Kidney (tissue), 14 donors: Measurements from ENCODE around the gene SLC35A4. TPM values are rescaled to one million over a fixed set of nuclear protein-coding genes. Genes with fewer than 3 reads are reported as not detected.

Source experiments
- DNase-seq, 5 donors: peaks; one replicate each; pipeline ENCODE4 v3.0.0-alpha.2; 2013 to 2020
- FAIRE-seq: peaks from 2 replicates; lab custom pipeline; 2012; peaks lifted over from hg19 to GRCh38; lab: Jason Lieb, UNC
- H3K27ac ChIP-seq, 2 donors: one replicate each; pipeline ENCODE4 v1.7.0; 2013; ENCODE audit warnings: low read depth in 2 of 2, low read length in 2 of 2, inconsistent platforms in 1 of 2
- H3K27me3 ChIP-seq: one replicate; pipeline ENCODE4 v1.7.1; 2013; ENCODE audit warnings: low read length, inconsistent platforms; ENCODE audit not compliant: control insufficient read depth, insufficient read depth
- H3K36me3 ChIP-seq, 3 donors: one replicate each; pipeline versions ENCODE4 v1.7.0 to v1.7.1; 2013; ENCODE audit warnings: low read length in 3 of 3, control low read depth in 1 of 3, inconsistent platforms in 1 of 3; ENCODE audit not compliant: insufficient read depth in 3 of 3, control insufficient read depth in 2 of 3
- H3K4me1 ChIP-seq, 3 donors: one replicate each; pipeline versions ENCODE4 v1.7.0 to v1.7.1; 2013; ENCODE audit warnings: low read length in 3 of 3, inconsistent platforms in 1 of 3, low read depth in 1 of 3; ENCODE audit not compliant: control insufficient read depth in 2 of 3, insufficient read depth in 2 of 3
- H3K4me3 ChIP-seq, 3 donors: one replicate each; pipeline versions ENCODE4 v1.7.0 to v1.8.1; 2013; ENCODE audit warnings: low read length in 3 of 3, control low read depth in 1 of 3, inconsistent platforms in 1 of 3
- H3K9ac ChIP-seq, 3 donors: one replicate each; pipeline versions ENCODE4 v1.7.0 to v1.7.1; 2013; ENCODE audit warnings: low read length in 3 of 3, control low read depth in 1 of 3, inconsistent platforms in 1 of 3
- H3K9me3 ChIP-seq, 3 donors: one replicate each; pipeline versions ENCODE4 v1.7.0 to v1.7.1; 2013; ENCODE audit warnings: low read length in 3 of 3, control low read depth in 1 of 3, inconsistent platforms in 1 of 3; ENCODE audit not compliant: control insufficient read depth in 2 of 3, insufficient read depth in 1 of 3
- intact Hi-C: fragments of 100-400 bp; cut with DNase I; formaldehyde crosslinking; loops from one replicate; pipeline ENCODE4 v1.11.1; 2022
- polyA plus RNA-seq: library from polyadenylated mRNA; stranded (reverse); fragments of 350-450 nt; fragmentation: Illumina TruSeq; extraction: RNeasy Lipid Tissue Mini Kit (QIAGEN cat#74804); gene quantifications from one replicate; pipeline ENCODE4 v1.2.3, GENCODE V29; 2014; ENCODE audit warnings: low read depth, low replicate concordance; ENCODE audit not compliant: insufficient read depth
- total RNA-seq: library from RNA; stranded (reverse); fragmentation: NEBNext Ultra II Directional; extraction: Animal tissue kit (Norgen Biotek cat#: 25700); gene quantifications from one replicate; pipeline ENCODE4 v1.2.1, GENCODE V29; 2021
- TF ChIP-seq, protein P1 (sequence below): IDR thresholded peaks from 3 replicates; pipeline ENCODE4 v1.5.1; 2012; ENCODE audit warnings: mild to moderate bottlenecking, moderate library complexity, borderline replicate concordance; ENCODE audit not compliant: insufficient read depth; ENCODE audit errors: extremely low read depth
- donor health status: control.
- donor health status: control.
- donor health status: control.
- donor health status: control.
- donor health status: control.
- donor health status: DM: yes; HTN: yes; CAD: no.
- donor health status: Normal renal cell carcinoma (clear cell type).

SLC35A4 gene
- total and polyA plus RNA-seq, 2 donors from 2014 or later = 71.2 to 89.9 TPM

DNA sequence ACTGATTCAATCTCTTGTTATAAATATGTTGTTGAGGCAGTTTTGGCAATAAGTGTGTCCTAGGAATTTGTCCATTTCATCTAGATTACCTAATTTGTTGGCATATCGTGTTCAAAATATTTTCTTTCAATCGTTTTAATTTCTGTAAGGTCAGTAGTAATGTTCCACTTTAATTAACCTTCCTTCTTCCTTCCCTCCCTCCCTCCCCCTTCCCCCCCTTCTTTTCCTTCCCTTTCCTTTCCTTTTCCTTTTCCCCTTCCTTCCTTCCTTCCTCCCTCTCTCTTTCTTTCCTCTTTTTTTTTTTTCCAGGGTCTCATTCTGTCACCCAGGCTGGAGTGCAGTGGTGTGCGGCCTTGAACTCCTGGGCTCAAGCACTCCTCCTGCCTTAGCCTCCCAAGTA lies 41.3 kb downstream of the SLC35A4 start:
- intact Hi-C loops = no loop called here
- Histone ChIP-seq H3K36me3 (no peaks in the 10 kb centered on the region), H3K9me3 (no peaks in the 10 kb centered on the region), H3K27me3 (no peaks in the 10 kb centered on the region), H3K4me1 (no peaks in the 10 kb centered on the region), H3K27ac (no peak overlapping the region), H3K9ac (no peak overlapping the region), H3K4me3 (no peak overlapping the region)
- no peak for FAIRE-seq
- no peak for DNase-seq
- TF ChIP-seq, protein P1, sequence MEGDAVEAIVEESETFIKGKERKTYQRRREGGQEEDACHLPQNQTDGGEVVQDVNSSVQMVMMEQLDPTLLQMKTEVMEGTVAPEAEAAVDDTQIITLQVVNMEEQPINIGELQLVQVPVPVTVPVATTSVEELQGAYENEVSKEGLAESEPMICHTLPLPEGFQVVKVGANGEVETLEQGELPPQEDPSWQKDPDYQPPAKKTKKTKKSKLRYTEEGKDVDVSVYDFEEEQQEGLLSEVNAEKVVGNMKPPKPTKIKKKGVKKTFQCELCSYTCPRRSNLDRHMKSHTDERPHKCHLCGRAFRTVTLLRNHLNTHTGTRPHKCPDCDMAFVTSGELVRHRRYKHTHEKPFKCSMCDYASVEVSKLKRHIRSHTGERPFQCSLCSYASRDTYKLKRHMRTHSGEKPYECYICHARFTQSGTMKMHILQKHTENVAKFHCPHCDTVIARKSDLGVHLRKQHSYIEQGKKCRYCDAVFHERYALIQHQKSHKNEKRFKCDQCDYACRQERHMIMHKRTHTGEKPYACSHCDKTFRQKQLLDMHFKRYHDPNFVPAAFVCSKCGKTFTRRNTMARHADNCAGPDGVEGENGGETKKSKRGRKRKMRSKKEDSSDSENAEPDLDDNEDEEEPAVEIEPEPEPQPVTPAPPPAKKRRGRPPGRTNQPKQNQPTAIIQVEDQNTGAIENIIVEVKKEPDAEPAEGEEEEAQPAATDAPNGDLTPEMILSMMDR = no peak

DNA sequence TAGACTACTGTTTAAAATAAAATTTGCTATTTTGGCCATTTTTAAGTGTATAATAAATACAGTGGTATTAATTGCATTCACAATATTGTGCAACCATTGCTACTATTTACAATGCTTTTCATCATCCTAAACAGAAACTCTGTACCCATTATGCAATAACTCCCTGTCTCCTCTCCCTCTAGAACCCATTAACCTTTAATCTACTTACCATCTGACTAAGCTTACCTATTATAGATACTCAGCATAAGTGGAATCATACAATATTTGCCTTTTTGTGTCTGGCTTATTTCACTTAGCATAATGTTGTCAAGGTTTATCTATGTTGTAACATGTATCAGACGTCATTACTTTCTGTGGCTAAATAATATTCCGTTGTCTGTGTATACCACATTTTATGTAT lies 42.4 kb downstream of the SLC35A4 start:
- Histone ChIP-seq H3K36me3 (no peaks in the 10 kb centered on the region), H3K27ac (no peak overlapping the region), H3K4me3 (no peak overlapping the region), H3K4me1 (no peaks in the 10 kb centered on the region), H3K9ac (no peak overlapping the region), H3K27me3 (no peaks in the 10 kb centered on the region), H3K9me3 (no peaks in the 10 kb centered on the region)
- FAIRE-seq (no peak), DNase-seq (no peak)
- TF ChIP-seq, protein P1 = no peak
- intact Hi-C loops = no loop called here

- Histone ChIP-seq H3K4me1 (no peaks in the 10 kb centered on the region), H3K9ac (no peak overlapping the region), H3K27me3 (no peaks in the 10 kb centered on the region), H3K9me3 (no peaks in the 10 kb centered on the region), H3K27ac (no peak overlapping the region), H3K4me3 (no peak overlapping the region), H3K36me3 (no peaks in the 10 kb centered on the region)
- TF ChIP-seq, protein P1 = no peak
- DNase-seq (no peak), FAIRE-seq (no peak)
- intact Hi-C loops = no loop called here
Measured at GRCh38 chr5:140608722-140609121, 44.1 kb downstream of the SLC35A4 start.

DNA sequence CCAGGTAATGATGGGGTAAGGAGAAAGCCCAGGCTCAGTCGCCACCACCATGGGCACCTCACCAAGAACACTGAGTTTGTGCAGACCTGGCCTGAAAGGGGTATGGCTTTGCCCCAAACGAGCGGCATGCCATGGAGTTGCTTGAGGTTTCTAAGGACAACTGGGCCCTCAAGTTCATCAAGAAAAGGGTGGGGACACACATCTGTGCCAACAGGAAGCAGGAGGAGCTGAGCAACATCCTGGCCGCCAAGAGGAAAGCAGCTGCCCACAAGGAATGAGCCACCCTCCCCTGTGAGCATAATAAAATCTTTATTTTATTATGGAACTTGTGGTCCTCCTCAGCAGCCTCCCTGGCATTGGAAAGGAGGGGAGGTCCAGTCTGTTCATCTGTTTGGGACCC lies 44.5 kb downstream of the SLC35A4 start:
- no peaks in the 10 kb centered on the region for H3K36me3 ChIP-seq
- H3K4me1 ChIP-seq = no peaks in the 10 kb centered on the region
- H3K27me3 ChIP-seq = no peaks in the 10 kb centered on the region
- H3K4me3 ChIP-seq = no peak overlapping the region
- DNase-seq (no peak), FAIRE-seq (no peak)
- TF ChIP-seq, protein P1 = no peak
- H3K9ac ChIP-seq = no peak overlapping the region
- H3K9me3 ChIP-seq = no peaks in the 10 kb centered on the region
- no peak overlapping the region for H3K27ac ChIP-seq
- intact Hi-C loops = no loop called here
